ENCODE results near the gene BCAS3.

Gene BCAS3

GRCh38 chr17:61409301-61410112, 731.9 kb downstream of the BCAS3 start:
- peak; percentile 48 for TF ChIP-seq CTCF (IDR thresholded peaks at IDR 0.05; ENCODE audit: control extremely low read depth, extremely low read depth, low read depth, missing control alignments)
- ChIA-PET CTCF (interaction anchor here (0.6 to 1.6 kb wide), 7 partner anchors 15 to 891 kb away, joined by 3 to 7 read pairs (median 3); no protein-coding TSS in a partner anchor), POLR2A (no interaction called here)
- DNase-seq (ENCODE audit: extremely low spot score) = peak; percentile 69

- CTCF ChIA-PET = interaction anchor here (1.1 to 5.9 kb wide), 8 partner anchors 9 to 700 kb away, joined by 3 to 43 read pairs (median 3); no protein-coding TSS in a partner anchor
- peak; percentile 61 for DNase-seq (ENCODE audit: extremely low spot score)
- POLR2A ChIA-PET = no interaction called here
- peak; percentile 63 for TF ChIP-seq CTCF (IDR thresholded peaks at IDR 0.05; ENCODE audit: control extremely low read depth, extremely low read depth, low read depth, missing control alignments)
Measured at GRCh38 chr17:61410141-61411010, 732.7 kb downstream of the BCAS3 start.

GRCh38 chr17:61411011-61411260, 733.3 kb downstream of the BCAS3 start:
- ChIA-PET CTCF (interaction anchor here (1.1 to 5.9 kb wide), 6 partner anchors 9 to 699 kb away, joined by 3 to 43 read pairs (median 4); no protein-coding TSS in a partner anchor), POLR2A (no interaction called here)
- DNase-seq (ENCODE audit: extremely low spot score) = no peak
- no peak for TF ChIP-seq CTCF (IDR thresholded peaks at IDR 0.05; ENCODE audit: control extremely low read depth, extremely low read depth, low read depth, missing control alignments)

GRCh38 chr17:61411261-61412142, 733.9 kb downstream of the BCAS3 start:
- CTCF ChIA-PET = interaction anchor here (0.6 to 5.9 kb wide), 38 partner anchors 9 to 702 kb away, joined by 3 to 43 read pairs (median 4); partner anchors contain the start of gene TBX2
- POLR2A ChIA-PET = no interaction called here
- DNase-seq (ENCODE audit: extremely low spot score) = peak; percentile 51
- no peak for TF ChIP-seq CTCF (IDR thresholded peaks at IDR 0.05; ENCODE audit: control extremely low read depth, extremely low read depth, low read depth, missing control alignments)

- peak; percentile 89 for TF ChIP-seq CTCF (IDR thresholded peaks at IDR 0.05; ENCODE audit: control extremely low read depth, extremely low read depth, low read depth, missing control alignments)
- POLR2A ChIA-PET = no interaction called here
- peak; percentile 92 for DNase-seq (ENCODE audit: extremely low spot score)
- CTCF ChIA-PET = interaction anchor here (0.6 to 5.9 kb wide), 40 partner anchors 9 to 701 kb away, joined by 3 to 43 read pairs (median 4); partner anchors contain the start of gene TBX2
Measured at GRCh38 chr17:61412143-61412859, 734.6 kb downstream of the BCAS3 start.
